HEK293 (cell line): Measurements from ENCODE around the gene STARD3.
A peak's percentile ranks its signal among the peaks of the same experiment; 100 is the strongest.

Experiments used
- CTCF ChIA-PET: fragments of 350-600 bp; formaldehyde crosslinking; extraction: SDS; loops from one replicate; lab custom pipeline; 2021; ENCODE audit warnings: antibody characterized with exemption; lab: Yijun Ruan, JAX
- POLR2A ChIA-PET: fragments of 300-600 bp; formaldehyde crosslinking; extraction: SDS; loops from one replicate; lab custom pipeline; 2020; ENCODE audit warnings: antibody characterized with exemption, inconsistent platforms; lab: Yijun Ruan, JAX
- H3K27ac ChIP-seq: fragments of 200-500 bp; sonication (Bioruptor generic); 2 replicates; pipeline ENCODE4 v1.5.1; 2014; ENCODE audit warnings: low read depth, low read length, control low read depth, inconsistent platforms; ENCODE audit errors: extremely low read depth
- H3K36me3 ChIP-seq, 2 experiments: fragments of 200-500 bp in 1 of 2; sonication (Bioruptor generic) in 1 of 2; 1 replicate in 1 of 2; 2 replicates in 1 of 2; pipeline ENCODE4 v1.5.1; 2014 to 2017; ENCODE audit warnings: inconsistent platforms in 2 of 2, low read length in 2 of 2; ENCODE audit not compliant: control insufficient read depth in 2 of 2, insufficient read depth in 1 of 2
- H3K4me1 ChIP-seq: fragments of 200-500 bp; sonication (Bioruptor generic); 2 replicates; pipeline ENCODE4 v1.5.1; 2014; ENCODE audit warnings: mild to moderate bottlenecking, low read length, inconsistent platforms; ENCODE audit not compliant: control insufficient read depth, insufficient read depth
- H3K4me3 ChIP-seq: 2 replicates; pipeline ENCODE4 v1.5.1; 2011; ENCODE audit warnings: low read depth, mild to moderate bottlenecking, control low read depth, low read length, moderate library complexity
- H3K9me3 ChIP-seq: fragments of 200-500 bp; sonication (Bioruptor generic); 2 replicates; pipeline ENCODE4 v1.5.1; 2014; ENCODE audit warnings: low read depth, low read length, inconsistent platforms; ENCODE audit not compliant: control insufficient read depth, insufficient read depth
- EGR2 ChIP-seq: fragments of 450-650 bp; formaldehyde crosslinking; IDR thresholded peaks from 2 replicates; pipeline ENCODE4 v1.5.1; 2016; ENCODE audit warnings: low read depth, missing biosample characterization, missing genetic modification characterization
- HOXA7 ChIP-seq: sonication (generic); formaldehyde crosslinking; IDR thresholded peaks from 2 replicates; pipeline ENCODE4 v1.8.1; 2022; ENCODE audit warnings: missing genetic modification reagents, borderline replicate concordance
- KLF1 ChIP-seq: fragments of 450-650 bp; formaldehyde crosslinking; IDR thresholded peaks from 2 replicates; pipeline ENCODE4 v1.5.1; 2016; ENCODE audit warnings: missing biosample characterization, missing genetic modification characterization
- PRDM1 ChIP-seq: fragments of 450-650 bp; formaldehyde crosslinking; IDR thresholded peaks from 2 replicates; pipeline ENCODE4; 2016; ENCODE audit warnings: missing biosample characterization, missing genetic modification characterization
- SALL2 ChIP-seq: fragments of 450-650 bp; formaldehyde crosslinking; IDR thresholded peaks from 2 replicates; pipeline ENCODE4 v1.5.0; 2017; ENCODE audit warnings: missing biosample characterization, mild to moderate bottlenecking, missing genetic modification characterization, borderline replicate concordance
- SP3 ChIP-seq: fragments of 450-650 bp; formaldehyde crosslinking; IDR thresholded peaks from 2 replicates; pipeline ENCODE4 v1.5.1; 2016; ENCODE audit warnings: missing biosample characterization, missing genetic modification characterization
- ZBTB10 ChIP-seq: fragments of 450-650 bp; formaldehyde crosslinking; IDR thresholded peaks from 2 replicates; pipeline ENCODE4 v1.5.1; 2016; ENCODE audit warnings: missing biosample characterization, missing genetic modification characterization
- ZFHX2 ChIP-seq: fragments of 450-650 bp; formaldehyde crosslinking; conservative IDR thresholded peaks from 2 replicates; pipeline ENCODE4 v1.5.1; 2016; ENCODE audit warnings: missing biosample characterization, missing genetic modification characterization
- ZIC2 ChIP-seq: fragments of 450-650 bp; formaldehyde crosslinking; IDR thresholded peaks from 2 replicates; pipeline ENCODE4 v1.5.1; 2016; ENCODE audit warnings: missing biosample characterization, missing genetic modification characterization
- ZNF133 ChIP-seq: fragments of 450-650 bp; formaldehyde crosslinking; IDR thresholded peaks from 2 replicates; pipeline ENCODE4 v1.5.1; 2016; ENCODE audit warnings: missing biosample characterization, missing genetic modification characterization
- ZNF155 ChIP-seq: fragments of 450-650 bp; formaldehyde crosslinking; IDR thresholded peaks from 2 replicates; pipeline ENCODE4 v1.5.1; 2016; ENCODE audit warnings: missing biosample characterization, missing genetic modification characterization
- ZNF169 ChIP-seq: fragments of 450-650 bp; formaldehyde crosslinking; IDR thresholded peaks from 2 replicates; pipeline ENCODE4 v1.5.1; 2016; ENCODE audit warnings: missing biosample characterization, missing genetic modification characterization
- ZNF19 ChIP-seq: fragments of 450-650 bp; formaldehyde crosslinking; IDR thresholded peaks from 2 replicates; pipeline ENCODE4; 2016; ENCODE audit warnings: missing biosample characterization, missing genetic modification characterization, low read depth
- ZNF221 ChIP-seq: fragments of 450-650 bp; formaldehyde crosslinking; IDR thresholded peaks from 2 replicates; pipeline ENCODE4 v1.5.1; 2017; ENCODE audit warnings: missing biosample characterization, missing genetic modification characterization, borderline replicate concordance
- ZNF302 ChIP-seq: fragments of 450-650 bp; formaldehyde crosslinking; IDR thresholded peaks from 2 replicates; pipeline ENCODE4 v1.5.1; 2016; ENCODE audit warnings: missing biosample characterization, missing genetic modification characterization, low read depth
- ZNF335 ChIP-seq: fragments of 450-650 bp; formaldehyde crosslinking; conservative IDR thresholded peaks from 2 replicates; pipeline ENCODE4 v1.5.1; 2016; ENCODE audit warnings: missing biosample characterization, missing genetic modification characterization
- ZNF366 ChIP-seq: fragments of 450-650 bp; formaldehyde crosslinking; conservative IDR thresholded peaks from 2 replicates; pipeline ENCODE4 v1.5.1; 2016; ENCODE audit warnings: missing biosample characterization, missing genetic modification characterization
- ZNF521 ChIP-seq: fragments of 450-650 bp; formaldehyde crosslinking; IDR thresholded peaks from 2 replicates; pipeline ENCODE4 v1.5.1; 2017; ENCODE audit warnings: missing biosample characterization, mild to moderate bottlenecking, missing genetic modification characterization
- ZNF560 ChIP-seq: fragments of 450-650 bp; formaldehyde crosslinking; IDR thresholded peaks from 2 replicates; pipeline ENCODE4 v1.5.1; 2017; ENCODE audit warnings: missing biosample characterization, missing genetic modification characterization, borderline replicate concordance
- ZNF600 ChIP-seq: fragments of 450-650 bp; formaldehyde crosslinking; IDR thresholded peaks from 2 replicates; pipeline ENCODE4 v1.5.1; 2016; ENCODE audit warnings: missing biosample characterization, missing genetic modification characterization
- ZNF623 ChIP-seq: fragments of 450-650 bp; formaldehyde crosslinking; IDR thresholded peaks from 2 replicates; pipeline ENCODE4 v1.5.1; 2016; ENCODE audit warnings: missing biosample characterization, missing genetic modification characterization
- ZNF747 ChIP-seq: fragments of 450-650 bp; formaldehyde crosslinking; IDR thresholded peaks from 2 replicates; pipeline ENCODE4 v1.5.1; 2016; ENCODE audit warnings: missing biosample characterization, missing genetic modification characterization
- ZNF776 ChIP-seq: fragments of 450-650 bp; formaldehyde crosslinking; IDR thresholded peaks from 2 replicates; pipeline ENCODE4 v1.5.0; 2017; ENCODE audit warnings: missing biosample characterization, missing genetic modification characterization, borderline replicate concordance
- ZNF777 ChIP-seq: fragments of 450-650 bp; formaldehyde crosslinking; IDR thresholded peaks from 2 replicates; pipeline ENCODE4 v1.5.1; 2017; ENCODE audit warnings: missing biosample characterization, missing genetic modification characterization, borderline replicate concordance

The STARD3 gene

GRCh38 chr17:39642291-39643074, 5.5 kb downstream of the STARD3 start:
- CTCF ChIA-PET, result interaction anchor here (0.7 to 14.6 kb wide), 8 partner anchors 7 to 372 kb away, joined by 3 to 311 read pairs (median 3); no protein-coding TSS in a partner anchor
- no peak for TF ChIP-seq HOXA7 (CRISPR knock-in tag)
- peak; percentile 99 for TF ChIP-seq ZNF623 (tag by site-specific recombination)
- POLR2A ChIA-PET, result interaction anchor here (0.6 to 2.0 kb wide), 3 partner anchors 11 to 271 kb away, joined by 3 to 6 read pairs (median 4); no protein-coding TSS in a partner anchor
- no peaks in the 10 kb centered on the region for H3K9me3 ChIP-seq
- no peaks in the 10 kb centered on the region for H3K36me3 ChIP-seq
- H3K27ac ChIP-seq, result no peak overlapping the region
- H3K4me1 ChIP-seq, result peaks cover 25% of the 10 kb centered on the region
- no peak overlapping the region for H3K4me3 ChIP-seq

GRCh38 chr17:39643271-39643670, 6.3 kb downstream of the STARD3 start:
- ChIA-PET POLR2A (interaction anchor here (1.0 to 2.0 kb wide), 2 partner anchors 11 to 24 kb away, joined by 3 to 6 read pairs; no protein-coding TSS in a partner anchor), CTCF (interaction anchor here (0.6 to 9.2 kb wide), 8 partner anchors 8 to 371 kb away, joined by 3 to 126 read pairs (median 3); no protein-coding TSS in a partner anchor)
- H3K4me3 ChIP-seq, result no peak overlapping the region
- TF ChIP-seq ZNF221 (tag by site-specific recombination) (no peak), ZNF600 (tag by site-specific recombination) (0 out of 2 replicates have a peak, but pooled peaks have one; percentile 25), ZIC2 (tag by site-specific recombination) (peak; percentile 91)
- TF ChIP-seq, all 188 proteins: peak for 2
- no peak overlapping the region for H3K27ac ChIP-seq
- no peaks in the 10 kb centered on the region for H3K36me3 ChIP-seq
- H3K4me1 ChIP-seq, result peaks cover 19% of the 10 kb centered on the region
- H3K9me3 ChIP-seq, result no peaks in the 10 kb centered on the region

- POLR2A ChIA-PET, result no interaction called here
- TF ChIP-seq KLF1 (tag by site-specific recombination), result peak; percentile 99
- peak; percentile 93 for TF ChIP-seq EGR2
- no peak for TF ChIP-seq ZNF19
- no peak for TF ChIP-seq ZBTB10
- no peak for TF ChIP-seq ZNF169 (tag by site-specific recombination)
- TF ChIP-seq ZNF777 (tag by site-specific recombination), result no peak
- TF ChIP-seq ZFHX2 (tag by site-specific recombination), result peak; percentile 86
- Histone ChIP-seq H3K4me1 (peaks cover 12% of the 10 kb centered on the region), H3K9me3 (no peaks in the 10 kb centered on the region), H3K4me3 (no peak overlapping the region), H3K27ac (no peak overlapping the region), H3K36me3 (no peaks in the 10 kb centered on the region)
- CTCF ChIA-PET, result interaction anchor here (0.5 to 11.9 kb wide), 4 partner anchors 14 to 275 kb away, joined by 3 to 220 read pairs (median 62); partner anchors contain the start of genes PNMT, PPP1R1B and TCAP
These were observed 10.3 kb downstream of the STARD3 start for GRCh38 chr17:39647256-39647655.

- H3K36me3 ChIP-seq, result no peaks in the 10 kb centered on the region
- ChIA-PET CTCF (interaction anchor here (0.7 to 11.9 kb wide), 5 partner anchors 7 to 909 kb away, joined by 3 to 220 read pairs (median 120); partner anchors contain the start of genes PNMT, PPP1R1B, STARD3 and TCAP), POLR2A (interaction anchor here (0.7 kb wide), 1 partner anchor 804 kb away, joined by 4 read pairs; no protein-coding TSS in a partner anchor)
- no peak overlapping the region for H3K4me3 ChIP-seq
- H3K9me3 ChIP-seq, result no peaks in the 10 kb centered on the region
- peaks cover 12% of the 10 kb centered on the region for H3K4me1 ChIP-seq
- H3K27ac ChIP-seq, result no peak overlapping the region
- TF ChIP-seq ZNF302 (tag by site-specific recombination) (no peak), ZFHX2 (tag by site-specific recombination) (0 out of 2 replicates have a peak, but pooled peaks have one; percentile 14), ZNF366 (tag by site-specific recombination) (peak; percentile 26; the same call in 1 of the 2 replicates), PRDM1 (tag by site-specific recombination) (peak; percentile 88), SALL2 (tag by site-specific recombination) (no peak), ZNF747 (tag by site-specific recombination) (no peak), ZNF155 (tag by site-specific recombination) (no peak), ZNF335 (tag by site-specific recombination) (no peak), ZNF776 (no peak), SP3 (no peak), ZNF560 (tag by site-specific recombination) (no peak), ZNF521 (tag by site-specific recombination) (no peak), ZNF133 (no peak)
These were observed 11.8 kb downstream of the STARD3 start for GRCh38 chr17:39648616-39649366.
